Inferior parietal cortex (tissue), 1 donor: Measurements from ENCODE around the gene LARGE1.
"Not testable (repeated sequence)": the region's sequence is repeated elsewhere in the genome, so short reads cannot be mapped to it uniquely, and the experiment has no call there.

Experiments
- DNase-seq: peaks from one replicate; pipeline ENCODE4 v3.0.0-alpha.2; 2016; ENCODE audit errors: extremely low spot score

Gene LARGE1

DNA sequence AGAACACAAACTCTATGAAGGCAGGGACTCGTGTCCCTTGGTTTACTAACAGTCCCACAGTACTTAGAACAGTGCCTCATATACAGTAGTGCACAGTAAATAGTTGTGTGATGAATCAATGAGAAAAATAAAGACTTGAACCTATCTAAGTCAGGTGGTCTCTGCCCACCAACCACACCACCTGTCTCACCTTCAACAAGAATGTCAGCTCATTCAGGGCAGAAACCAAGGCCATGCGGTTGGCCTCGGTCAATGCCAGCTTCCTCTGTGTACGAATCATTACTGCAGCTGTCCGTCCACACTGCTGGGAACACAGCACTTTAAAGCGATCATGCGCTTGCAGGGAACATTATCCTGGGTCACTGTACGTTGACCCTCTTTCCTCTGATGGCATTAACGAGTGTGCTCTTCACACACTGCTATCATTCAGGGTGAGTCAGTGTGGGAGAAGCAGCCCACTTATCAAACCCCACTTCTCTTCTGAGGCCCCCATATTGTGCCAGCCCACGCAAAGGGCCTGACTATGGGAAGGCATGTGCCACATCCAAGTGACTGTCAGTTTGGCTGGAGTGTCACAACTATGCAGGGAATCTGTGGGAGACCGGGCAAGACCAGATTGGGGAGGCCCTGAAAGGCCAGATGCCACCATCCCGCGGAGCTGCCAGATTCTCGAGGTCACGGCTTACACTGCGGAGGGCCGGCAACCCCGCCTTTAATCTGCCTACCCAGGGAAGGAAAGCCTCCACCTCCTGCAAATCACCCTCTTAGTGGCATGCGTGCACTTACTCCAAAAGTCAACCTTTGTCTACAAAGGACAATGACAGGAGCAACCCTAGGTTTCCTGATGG lies 36.1 kb downstream of the LARGE1 start:
- DNase-seq: no peak

DNA sequence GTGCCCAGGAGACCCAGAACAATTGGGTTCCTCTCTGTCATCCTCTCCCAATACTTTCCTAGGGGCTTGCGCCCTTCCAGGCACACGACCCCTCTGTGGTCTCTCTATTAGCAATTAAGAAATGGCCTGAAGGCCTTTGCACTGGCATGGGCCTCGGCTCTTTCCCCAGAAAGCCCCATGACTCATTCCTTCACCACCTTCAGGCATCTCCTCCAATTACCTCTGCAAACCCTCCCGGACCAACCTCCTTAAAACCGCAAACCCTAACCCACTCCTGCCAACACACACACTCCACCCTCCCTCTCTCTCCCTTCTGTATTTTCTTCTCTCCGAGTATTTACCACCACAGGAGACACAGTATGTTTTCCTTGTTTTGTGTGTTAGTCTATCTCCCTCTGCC lies 36.7 kb downstream of the LARGE1 start:
- DNase-seq: no peak

DNA sequence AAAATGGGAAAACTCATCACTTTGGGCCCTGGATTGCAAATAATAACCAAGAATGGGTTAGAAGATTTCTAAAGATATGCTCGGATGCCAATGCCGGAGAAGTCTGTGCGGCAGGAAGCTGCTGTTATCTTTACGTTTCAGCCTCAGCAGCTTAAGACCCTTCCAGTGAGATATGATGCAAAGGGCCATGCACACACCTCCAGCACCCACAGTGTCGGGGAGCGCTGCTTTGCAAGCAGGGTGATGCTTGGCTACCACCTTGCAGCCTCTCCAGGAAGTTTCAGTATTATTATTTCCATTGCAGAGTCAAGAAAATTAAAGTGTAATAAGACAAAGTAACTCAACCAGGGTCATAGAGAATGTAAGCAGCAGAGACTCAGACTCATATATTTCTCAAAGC lies 37.3 kb downstream of the LARGE1 start:
- DNase-seq: no peak

DNA sequence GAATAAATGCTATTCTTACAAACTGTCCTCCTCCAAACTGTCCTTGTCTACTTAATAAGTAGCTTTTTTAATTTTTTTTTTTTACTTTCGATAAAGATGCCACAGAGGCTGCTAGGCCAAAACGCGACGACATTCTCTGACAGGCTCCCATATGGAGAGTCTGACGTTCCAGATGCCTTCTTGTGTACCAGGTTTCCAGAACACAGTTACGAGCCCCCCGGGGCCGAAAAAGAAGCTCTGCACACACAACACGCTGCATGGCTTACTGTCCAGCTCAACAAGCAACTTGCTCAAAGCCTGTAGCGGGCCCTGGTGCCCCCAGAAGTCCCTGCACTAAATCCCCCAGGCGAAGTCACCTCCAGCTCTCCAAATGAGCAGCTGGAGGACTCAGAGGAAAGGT lies 39.3 kb downstream of the LARGE1 start:
- DNase-seq: no peak

DNA sequence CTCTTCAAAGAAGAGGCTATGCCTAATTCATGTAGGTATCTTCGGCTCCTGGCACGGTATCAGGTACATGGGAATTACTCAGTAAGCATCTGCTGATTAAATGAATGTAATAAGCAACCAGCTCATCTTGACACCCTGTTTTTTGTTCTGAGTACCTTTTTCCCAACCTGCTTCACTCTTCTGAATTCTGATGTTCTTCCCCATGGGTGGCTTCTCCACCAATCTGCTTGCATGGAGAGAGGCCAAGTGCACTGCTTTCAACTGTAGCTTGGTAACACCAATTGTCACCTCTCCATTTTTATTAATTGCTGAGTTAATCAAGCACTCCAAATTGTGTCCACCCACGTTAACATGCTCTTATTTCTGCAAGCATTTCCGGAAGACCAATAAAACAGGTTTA lies 40.5 kb downstream of the LARGE1 start:
- no peak for DNase-seq

DNA sequence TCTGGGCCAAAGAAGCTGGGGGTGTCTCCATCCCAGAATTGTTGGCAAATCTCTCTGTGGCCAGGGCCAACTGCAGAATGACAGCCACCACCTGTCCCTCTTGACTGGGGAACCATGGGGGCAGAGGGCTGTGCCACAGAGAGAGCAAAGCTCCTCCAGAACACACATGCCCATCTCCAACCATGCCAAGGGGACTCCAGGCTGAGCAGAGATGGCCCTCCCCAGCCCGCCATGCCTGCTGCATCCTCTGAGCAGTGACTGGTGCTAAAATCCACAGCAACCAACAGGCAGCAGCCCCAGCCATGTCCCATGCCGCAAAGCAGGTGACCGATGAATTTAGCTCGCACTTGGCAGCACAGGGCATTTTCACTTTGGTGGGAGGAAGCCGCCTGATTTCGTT lies 45.0 kb downstream of the LARGE1 start:
- DNase-seq: no peak

DNA sequence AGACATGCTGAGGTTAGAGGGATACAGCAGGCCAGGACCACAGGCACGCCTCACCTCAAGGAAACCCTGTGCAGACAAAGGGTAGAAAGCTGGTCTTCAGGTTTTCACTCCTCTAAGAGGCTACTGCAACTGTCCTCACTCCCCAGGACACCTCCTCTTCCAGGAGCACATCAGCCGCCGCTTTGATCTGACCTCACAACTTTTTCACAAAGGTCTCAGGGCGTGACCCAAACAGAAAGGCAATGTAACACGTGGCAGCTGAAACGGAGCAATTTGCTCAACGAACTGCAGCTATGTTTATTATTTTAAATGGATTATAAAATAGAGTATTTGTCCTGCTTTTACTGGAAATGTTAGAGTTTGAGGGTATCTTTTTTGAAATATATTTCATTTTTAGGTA lies 46.1 kb downstream of the LARGE1 start:
- no peak for DNase-seq

DNA sequence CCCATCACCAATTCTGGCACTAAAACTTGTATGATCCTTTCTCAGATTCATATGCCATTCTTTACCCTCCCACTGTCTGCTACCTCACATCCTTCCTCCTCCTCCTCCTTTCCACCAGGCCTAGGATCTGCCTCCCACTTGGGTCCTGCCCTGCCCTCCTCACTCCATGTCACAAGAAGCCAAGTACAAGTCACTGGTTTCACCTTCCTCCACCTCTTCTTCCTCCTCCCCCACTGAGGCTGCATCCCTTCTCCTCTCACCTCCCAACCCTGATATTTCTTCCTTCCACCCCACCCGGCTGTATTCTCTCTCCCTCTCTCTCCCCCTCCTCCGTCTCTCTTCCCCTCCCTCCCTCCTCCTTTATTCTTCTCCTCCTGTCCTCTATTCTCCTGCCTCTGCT lies 46.6 kb downstream of the LARGE1 start:
- DNase-seq: no peak

DNA sequence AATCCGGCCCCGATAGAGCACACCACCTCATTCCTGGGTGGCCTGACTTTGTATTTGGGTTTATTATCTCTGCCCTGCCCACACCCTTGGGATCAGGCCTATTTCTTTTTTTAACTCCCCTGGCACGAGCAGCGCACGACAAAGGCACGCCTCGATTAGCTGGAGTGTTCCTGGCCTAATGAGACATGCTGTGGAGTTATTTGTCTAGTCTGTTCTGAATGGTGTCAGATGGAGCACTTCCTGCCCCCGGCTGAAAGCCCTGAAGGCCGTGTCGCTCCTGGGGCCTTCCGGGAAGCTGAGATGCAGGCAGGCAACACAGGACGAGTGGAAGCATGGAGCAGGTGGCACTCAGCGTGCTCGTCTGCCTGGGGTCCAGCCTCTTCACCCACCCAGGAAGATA lies 47.1 kb downstream of the LARGE1 start:
- no peak for DNase-seq

DNA sequence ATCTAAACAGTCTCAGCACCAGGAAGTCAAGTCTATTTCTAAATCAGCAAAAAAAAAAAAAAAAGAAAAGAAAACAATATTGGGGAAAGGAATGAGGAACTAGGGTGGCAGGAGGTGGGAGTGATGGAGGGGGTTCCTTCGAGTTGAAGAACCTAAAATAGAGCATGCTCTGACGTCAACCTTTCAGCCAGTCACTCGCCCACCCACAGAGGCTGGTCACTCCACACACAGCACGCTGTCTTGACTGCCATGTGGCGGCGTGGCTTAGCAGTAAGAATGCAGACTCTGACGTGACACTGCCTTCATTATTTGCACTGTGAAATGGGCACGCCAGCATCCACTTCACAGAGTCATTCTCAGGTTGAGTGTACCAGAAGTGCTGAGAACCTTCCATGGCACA lies 48.3 kb downstream of the LARGE1 start:
- no peak for DNase-seq

DNA sequence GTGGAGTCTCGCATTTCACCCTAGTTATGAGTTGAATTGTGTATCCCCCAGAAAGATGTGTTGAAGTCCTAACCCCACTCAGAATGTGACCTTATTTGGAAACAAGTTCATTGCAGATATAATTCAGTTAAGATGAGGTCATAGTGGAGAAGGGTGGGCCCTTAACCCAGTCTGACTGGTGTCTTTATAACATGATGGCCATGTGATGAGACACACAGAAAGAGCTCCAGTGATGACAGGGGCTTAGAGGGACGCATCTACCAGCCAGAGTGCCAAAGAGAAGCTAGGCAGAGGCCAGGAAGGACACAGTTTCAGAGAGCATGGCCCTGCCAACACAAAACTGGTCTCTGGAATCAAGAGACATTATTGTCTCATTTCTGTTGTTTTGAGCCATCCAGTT lies 50.3 kb downstream of the LARGE1 start:
- DNase-seq: no peak

DNA sequence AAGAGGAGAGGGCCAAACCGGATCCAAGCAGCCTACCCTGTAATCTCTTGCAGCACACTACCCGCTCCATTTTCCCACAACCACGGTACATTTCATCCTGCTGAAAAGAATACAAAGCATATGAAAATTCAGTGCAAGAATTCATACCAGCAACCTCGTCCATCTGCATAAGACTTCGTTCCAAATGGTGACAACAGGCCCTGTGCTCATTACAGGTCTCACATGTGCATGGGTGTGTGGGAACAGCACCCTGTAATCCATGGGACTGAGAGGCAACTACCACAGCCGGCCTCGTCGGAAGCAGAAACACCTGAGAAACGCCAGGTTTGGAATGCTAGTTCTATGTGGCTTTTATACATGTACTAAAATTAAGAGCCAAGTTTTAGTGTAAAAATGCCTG lies 52.3 kb downstream of the LARGE1 start:
- DNase-seq: no peak

DNA sequence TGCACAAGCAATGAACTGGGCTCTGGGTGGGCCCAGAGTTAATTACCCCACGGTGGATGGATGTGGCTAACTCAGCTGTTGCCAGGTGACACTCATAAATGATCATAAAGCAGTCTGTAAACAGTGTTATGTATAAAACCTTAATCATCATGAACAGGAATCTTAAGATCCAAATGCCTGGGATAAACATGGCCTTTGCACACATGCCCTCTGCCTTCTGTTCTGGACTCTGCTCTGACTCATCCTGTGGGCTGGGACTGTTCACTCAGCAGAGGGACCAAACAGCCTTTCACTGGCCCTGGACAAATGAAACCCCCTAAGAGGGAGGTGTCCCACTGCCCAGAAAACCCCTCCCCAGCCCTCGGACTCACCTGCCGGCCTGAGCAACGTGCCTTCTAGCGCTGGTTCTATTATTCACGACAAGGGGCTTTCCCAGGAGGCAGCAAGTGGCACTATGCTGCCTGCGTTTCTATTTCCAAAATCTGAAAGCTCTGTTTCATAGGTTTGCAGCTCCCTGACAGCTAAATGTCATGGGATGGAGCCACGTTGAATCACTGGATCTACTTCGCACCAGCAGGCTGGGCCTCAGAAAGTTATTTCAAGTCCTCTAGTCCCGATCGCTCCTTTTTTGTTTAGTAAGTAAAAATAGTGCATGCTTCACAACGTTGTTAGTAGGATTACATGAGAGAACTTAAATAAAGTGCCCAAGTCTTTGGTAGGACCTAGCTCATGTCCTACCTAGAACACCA lies 53.0 kb downstream of the LARGE1 start:
- DNase-seq: no peak

DNA sequence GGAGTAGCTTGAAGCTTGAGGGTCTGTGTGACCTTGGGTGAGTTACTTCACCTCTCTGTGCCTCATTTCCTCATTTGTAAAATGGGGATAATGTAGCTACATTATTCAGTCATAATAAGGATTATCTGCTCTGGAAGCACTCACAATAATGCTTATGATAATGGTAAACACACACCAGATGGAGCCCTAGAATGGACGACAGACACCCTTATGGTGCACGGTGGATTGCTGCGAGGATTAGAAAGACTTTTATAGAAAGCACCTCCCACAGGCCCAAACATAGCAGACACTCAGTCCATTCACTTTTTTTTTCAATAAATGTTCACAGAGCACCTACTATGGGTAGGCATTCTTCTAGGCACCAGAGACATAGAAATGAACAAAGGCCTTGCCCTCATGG lies 53.8 kb downstream of the LARGE1 start:
- no peak for DNase-seq

DNA sequence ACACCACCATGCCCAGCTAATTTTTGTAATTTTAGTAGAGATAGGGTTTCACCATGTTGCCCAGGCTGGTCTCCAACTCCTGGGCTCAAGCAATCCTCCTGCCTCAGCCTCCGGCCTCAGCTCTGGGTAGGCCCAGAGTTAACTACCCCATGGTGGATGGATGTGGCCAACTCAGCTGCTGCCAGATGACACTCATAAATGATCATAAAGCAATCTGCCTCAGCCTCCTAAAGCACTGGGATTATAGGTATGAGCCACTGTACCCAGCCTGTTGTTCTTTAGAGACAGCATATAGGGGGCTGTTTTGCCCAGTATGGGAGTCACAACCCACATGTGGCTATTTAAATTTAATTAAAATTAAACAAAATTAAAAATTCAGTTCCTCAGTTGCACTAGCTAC lies 54.3 kb downstream of the LARGE1 start:
- no peak for DNase-seq

DNA sequence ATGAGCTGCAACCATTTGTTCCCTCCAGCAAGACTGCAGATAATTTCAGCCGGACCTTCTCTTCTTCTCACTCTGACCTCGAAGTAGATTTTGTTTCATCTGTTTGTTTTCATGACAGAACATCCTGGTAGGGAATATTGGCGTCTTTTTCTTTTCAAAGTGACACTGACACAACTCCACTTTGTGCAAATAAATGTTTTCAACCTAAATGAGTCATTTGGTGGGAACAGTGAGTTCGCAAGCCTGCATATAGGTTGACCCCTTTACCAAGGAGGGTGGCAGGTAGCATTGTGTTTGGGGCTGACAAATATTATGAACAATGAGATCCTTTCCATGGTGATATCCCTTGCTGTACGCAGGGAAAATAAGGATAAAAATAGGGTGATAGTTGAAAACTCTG lies 55.0 kb downstream of the LARGE1 start:
- DNase-seq: no peak

DNA sequence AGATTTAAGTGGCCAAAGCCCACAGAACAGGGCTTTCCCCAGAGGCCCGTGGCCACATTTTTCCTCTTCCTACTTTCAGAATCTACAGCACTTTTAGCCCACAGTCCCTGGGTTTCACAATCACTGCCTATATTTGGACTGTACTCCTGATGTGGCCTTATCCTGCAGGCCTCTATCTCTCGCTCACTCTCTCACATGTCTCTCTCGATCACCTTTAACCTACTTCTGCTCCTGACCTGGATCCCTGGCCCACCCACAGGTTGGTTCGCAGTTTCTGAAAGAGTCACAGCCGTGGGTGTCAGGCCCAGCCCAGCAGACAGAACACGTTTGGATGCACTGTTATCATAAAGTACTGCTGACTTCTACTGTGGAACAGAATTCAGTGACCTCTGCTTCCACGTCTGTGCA lies 55.5 kb downstream of the LARGE1 start:
- DNase-seq: no peak

DNA sequence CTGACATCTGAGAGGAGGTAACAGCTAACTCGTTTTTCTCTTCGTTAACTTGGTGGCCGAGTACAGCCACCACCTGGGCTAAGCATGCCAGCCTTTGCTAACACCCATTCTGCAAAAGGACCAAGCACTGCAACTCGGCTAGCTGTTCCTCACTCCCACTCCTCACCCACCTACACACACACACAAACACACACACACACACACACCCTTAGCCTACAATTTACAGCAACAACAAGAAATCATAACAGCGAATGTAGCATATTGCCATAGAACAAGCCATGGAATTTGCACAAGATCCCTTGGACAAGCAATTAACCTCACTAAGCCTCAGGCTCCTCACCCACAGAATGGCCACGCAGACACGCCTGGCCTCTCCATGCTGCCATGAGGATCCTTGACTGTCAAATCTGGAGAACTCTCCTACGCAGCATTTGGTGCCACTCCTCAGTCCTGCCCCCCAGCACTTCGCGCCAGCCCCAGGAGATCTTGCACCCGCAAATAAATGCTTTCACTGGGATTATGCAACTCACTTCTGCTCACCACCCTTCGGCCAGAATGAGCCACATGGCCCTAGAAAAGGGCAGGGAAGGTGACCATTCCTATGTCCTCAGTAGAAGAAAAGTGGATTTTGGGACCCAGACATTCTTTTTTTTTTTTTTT lies 58.9 kb downstream of the LARGE1 start:
- DNase-seq: no peak

DNA sequence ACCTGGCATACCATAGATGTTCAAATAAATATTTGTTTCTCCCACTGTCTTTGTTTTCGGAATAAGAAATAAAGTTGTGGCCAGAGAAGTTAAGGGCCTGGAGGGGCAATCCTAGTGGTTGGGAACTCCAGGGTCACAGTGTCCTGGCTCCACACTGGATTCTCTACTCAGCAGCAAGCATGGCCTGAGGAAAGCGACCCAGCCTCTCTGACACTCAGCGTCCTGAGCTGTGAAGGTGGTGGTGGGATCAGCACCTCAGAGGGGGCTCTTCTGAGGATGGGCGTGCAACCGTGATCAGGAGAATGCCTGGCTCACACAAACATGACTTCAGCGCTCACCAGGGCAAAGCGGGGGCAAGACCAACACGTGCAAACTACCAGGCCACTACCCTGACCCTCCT lies 59.9 kb downstream of the LARGE1 start:
- DNase-seq: no peak

DNA sequence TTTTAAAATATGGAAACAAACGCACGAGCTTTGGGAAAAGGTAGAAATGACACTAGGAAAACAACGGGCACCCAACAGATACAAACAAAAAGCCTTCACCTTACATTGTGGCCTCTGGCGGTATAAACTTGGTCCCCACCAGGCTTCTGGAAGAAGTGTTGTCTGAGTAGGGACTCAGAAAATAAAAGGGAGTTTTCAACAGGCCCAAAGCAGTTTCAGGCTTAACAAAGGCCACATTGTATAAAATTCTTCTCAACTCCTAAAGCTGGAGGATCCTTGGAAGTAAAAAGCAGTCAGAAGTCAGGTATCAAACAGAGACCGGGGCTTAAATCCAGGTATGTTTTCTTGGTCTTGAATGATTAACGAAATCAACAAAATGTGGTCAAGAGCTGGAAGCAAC lies 61.0 kb downstream of the LARGE1 start:
- no peak for DNase-seq

DNA sequence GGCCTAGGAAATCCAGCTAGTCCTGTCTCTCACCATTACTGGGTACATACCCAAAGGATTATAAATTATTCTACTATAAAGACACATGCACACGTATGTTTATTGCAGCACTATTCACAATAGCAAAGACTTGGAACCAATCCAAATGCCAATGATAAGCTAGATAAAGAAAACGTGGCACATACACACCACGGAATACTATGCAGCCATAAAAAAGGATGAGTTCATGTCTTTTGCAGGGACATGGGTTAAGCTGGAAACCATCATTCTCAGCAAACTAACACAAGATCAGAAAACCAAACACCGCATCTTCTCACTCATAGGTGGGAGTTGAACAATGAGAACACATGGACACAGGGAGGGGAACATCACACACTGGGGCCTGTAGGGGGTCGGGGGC lies 61.6 kb downstream of the LARGE1 start:
- not testable (repeated sequence) for DNase-seq

DNA sequence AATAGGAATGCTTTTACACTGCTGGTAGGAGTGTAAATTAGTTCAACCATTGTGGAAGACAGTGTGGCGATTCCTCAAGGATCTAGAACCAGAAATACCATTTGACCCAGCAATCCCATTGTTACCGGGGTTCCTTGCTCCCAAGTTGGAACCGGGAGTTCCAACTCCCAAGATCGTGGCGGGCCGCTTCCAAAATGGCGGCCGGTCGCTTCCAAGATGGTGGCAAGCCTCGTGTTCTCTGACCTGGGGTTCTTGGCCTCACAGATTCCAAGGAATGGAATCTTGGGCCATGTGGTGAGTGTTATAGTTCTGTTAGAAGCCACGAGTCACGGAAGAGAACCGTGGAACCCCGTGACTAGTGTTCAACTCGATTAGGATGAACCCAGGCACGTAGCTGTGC lies 62.5 kb downstream of the LARGE1 start:
- DNase-seq: not testable (repeated sequence)

DNA sequence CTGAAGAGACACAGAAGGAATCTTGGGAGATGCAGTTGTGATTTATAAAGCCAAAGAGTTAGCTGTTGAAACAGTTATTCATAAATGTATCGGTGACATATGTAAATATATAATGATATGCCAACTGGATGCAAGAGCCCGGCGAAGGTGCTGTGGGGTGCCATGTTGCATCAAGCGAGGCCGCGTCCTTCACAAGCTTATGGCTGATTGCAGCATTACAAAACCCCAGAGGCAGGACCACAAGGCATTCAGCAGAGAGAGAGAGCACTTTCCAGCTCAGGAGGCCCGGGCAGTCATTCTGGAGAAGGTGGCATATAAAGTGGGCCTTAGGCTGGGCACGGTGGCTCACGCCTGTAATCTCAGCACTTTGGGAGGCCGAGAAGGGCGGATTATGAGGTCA lies 65.6 kb downstream of the LARGE1 start:
- DNase-seq: no peak
